Measurements from ENCODE around the gene FASLG. TPM values are rescaled to one million over a fixed set of nuclear protein-coding genes. Genes with fewer than 3 reads are reported as not detected.

The FASLG gene
- total and polyA plus RNA-seq, 4 donors, result 0.14 to 0.61 (median 0.30) TPM

DNA sequence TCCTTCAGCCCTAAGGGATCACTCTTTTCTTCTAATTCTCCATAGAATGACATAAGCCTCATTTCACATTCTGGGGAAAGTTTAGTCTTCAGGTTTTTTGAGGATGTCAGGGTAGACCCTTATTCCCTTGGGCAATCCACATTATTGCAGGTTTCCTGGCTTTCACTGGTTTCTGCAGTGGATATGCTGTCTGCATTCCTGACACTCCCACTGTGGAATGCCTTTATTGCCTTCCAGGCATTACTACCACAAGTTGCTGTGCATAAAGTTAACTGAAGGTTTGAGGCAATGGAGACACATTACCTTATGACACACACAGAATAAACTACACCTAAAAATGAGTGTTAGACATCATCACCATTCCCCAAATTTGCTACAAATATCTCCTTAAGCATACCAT lies 12.7 kb downstream of the FASLG start:
- Histone ChIP-seq H3K9me3 (ENCODE audit: control insufficient read depth in 4 of 4, low read length in 3 of 4) (no peaks in the 10 kb centered on the region), H3K4me3 (ENCODE audit: low read depth in 1 of 3, low read length in 3 of 3) (no peak overlapping the region), H3K4me1 (ENCODE audit: control insufficient read depth in 4 of 4, insufficient read depth in 4 of 4, low read length in 3 of 4) (no peaks in the 10 kb centered on the region), H3K27ac (ENCODE audit: low read depth in 1 of 2, low read length in 2 of 2) (no peak overlapping the region), H3K36me3 (ENCODE audit: control insufficient read depth in 4 of 4, insufficient read depth in 3 of 4, low read depth in 1 of 4, low read length in 3 of 4) (no peaks in the 10 kb centered on the region), H3K9ac (ENCODE audit: low read depth in 1 of 2, low read length in 2 of 2) (no peak overlapping the region), H3K27me3 (ENCODE audit: control insufficient read depth in 4 of 4, insufficient read depth in 4 of 4, low read length in 3 of 4) (no peaks in the 10 kb centered on the region)
- DNase-seq (ENCODE audit: low spot score), result no peak
- TF ChIP-seq NR2F2 (IDR thresholded peaks at IDR 0.05), result no peak
- no peak for TF ChIP-seq HNF4G (IDR thresholded peaks at IDR 0.05)
- TF ChIP-seq FOXA2 (IDR thresholded peaks at IDR 0.05), result no peak
- no peak for TF ChIP-seq ATF3 (IDR thresholded peaks at IDR 0.05)
- TF ChIP-seq RXRA (IDR thresholded peaks at IDR 0.05), result no peak

GRCh38 chr1:172672720-172673119 lies 13.8 kb downstream of the FASLG start:
- Histone ChIP-seq H3K27ac (ENCODE audit: low read depth in 1 of 2, low read length in 2 of 2) (no peak overlapping the region), H3K4me3 (ENCODE audit: low read depth in 1 of 3, low read length in 3 of 3) (no peak overlapping the region), H3K27me3 (ENCODE audit: control insufficient read depth in 4 of 4, insufficient read depth in 4 of 4, low read length in 3 of 4) (no peaks in the 10 kb centered on the region), H3K36me3 (ENCODE audit: control insufficient read depth in 4 of 4, insufficient read depth in 3 of 4, low read depth in 1 of 4, low read length in 3 of 4) (no peaks in the 10 kb centered on the region), H3K4me1 (ENCODE audit: control insufficient read depth in 4 of 4, insufficient read depth in 4 of 4, low read length in 3 of 4) (no peaks in the 10 kb centered on the region), H3K9ac (ENCODE audit: low read depth in 1 of 2, low read length in 2 of 2) (no peak overlapping the region), H3K9me3 (ENCODE audit: control insufficient read depth in 4 of 4, low read length in 3 of 4) (no peaks in the 10 kb centered on the region)
- no peak for DNase-seq (ENCODE audit: low spot score)
- 69% methylated on average over 2 of the region's 2 CpGs for WGBS
- no peak for TF ChIP-seq RAD21 (IDR thresholded peaks at IDR 0.05)
- TF ChIP-seq, protein P1, sequence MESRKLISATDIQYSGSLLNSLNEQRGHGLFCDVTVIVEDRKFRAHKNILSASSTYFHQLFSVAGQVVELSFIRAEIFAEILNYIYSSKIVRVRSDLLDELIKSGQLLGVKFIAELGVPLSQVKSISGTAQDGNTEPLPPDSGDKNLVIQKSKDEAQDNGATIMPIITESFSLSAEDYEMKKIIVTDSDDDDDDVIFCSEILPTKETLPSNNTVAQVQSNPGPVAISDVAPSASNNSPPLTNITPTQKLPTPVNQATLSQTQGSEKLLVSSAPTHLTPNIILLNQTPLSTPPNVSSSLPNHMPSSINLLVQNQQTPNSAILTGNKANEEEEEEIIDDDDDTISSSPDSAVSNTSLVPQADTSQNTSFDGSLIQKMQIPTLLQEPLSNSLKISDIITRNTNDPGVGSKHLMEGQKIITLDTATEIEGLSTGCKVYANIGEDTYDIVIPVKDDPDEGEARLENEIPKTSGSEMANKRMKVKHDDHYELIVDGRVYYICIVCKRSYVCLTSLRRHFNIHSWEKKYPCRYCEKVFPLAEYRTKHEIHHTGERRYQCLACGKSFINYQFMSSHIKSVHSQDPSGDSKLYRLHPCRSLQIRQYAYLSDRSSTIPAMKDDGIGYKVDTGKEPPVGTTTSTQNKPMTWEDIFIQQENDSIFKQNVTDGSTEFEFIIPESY (IDR thresholded peaks at IDR 0.05), result no peak
- TF ChIP-seq EGR1 (IDR thresholded peaks at IDR 0.05; ENCODE audit: low read depth in 2 of 2), result no peak
- TF ChIP-seq MAX (IDR thresholded peaks at IDR 0.05), result no peak
- TF ChIP-seq NR2F2 (IDR thresholded peaks at IDR 0.05), result no peak
- no peak for TF ChIP-seq YY1 (IDR thresholded peaks at IDR 0.05)
- no peak for TF ChIP-seq FOXA1 (IDR thresholded peaks at IDR 0.05)
- TF ChIP-seq SP1 (IDR thresholded peaks at IDR 0.05), result no peak
- no peak for TF ChIP-seq HNF4G (IDR thresholded peaks at IDR 0.05)
- no peak for TF ChIP-seq GABPA (IDR thresholded peaks at IDR 0.05 in 1 of 2, conservative IDR thresholded peaks at IDR 0.05 in 1 of 2)
- no peak for TF ChIP-seq JUND (IDR thresholded peaks at IDR 0.05)
- TF ChIP-seq, protein P2, sequence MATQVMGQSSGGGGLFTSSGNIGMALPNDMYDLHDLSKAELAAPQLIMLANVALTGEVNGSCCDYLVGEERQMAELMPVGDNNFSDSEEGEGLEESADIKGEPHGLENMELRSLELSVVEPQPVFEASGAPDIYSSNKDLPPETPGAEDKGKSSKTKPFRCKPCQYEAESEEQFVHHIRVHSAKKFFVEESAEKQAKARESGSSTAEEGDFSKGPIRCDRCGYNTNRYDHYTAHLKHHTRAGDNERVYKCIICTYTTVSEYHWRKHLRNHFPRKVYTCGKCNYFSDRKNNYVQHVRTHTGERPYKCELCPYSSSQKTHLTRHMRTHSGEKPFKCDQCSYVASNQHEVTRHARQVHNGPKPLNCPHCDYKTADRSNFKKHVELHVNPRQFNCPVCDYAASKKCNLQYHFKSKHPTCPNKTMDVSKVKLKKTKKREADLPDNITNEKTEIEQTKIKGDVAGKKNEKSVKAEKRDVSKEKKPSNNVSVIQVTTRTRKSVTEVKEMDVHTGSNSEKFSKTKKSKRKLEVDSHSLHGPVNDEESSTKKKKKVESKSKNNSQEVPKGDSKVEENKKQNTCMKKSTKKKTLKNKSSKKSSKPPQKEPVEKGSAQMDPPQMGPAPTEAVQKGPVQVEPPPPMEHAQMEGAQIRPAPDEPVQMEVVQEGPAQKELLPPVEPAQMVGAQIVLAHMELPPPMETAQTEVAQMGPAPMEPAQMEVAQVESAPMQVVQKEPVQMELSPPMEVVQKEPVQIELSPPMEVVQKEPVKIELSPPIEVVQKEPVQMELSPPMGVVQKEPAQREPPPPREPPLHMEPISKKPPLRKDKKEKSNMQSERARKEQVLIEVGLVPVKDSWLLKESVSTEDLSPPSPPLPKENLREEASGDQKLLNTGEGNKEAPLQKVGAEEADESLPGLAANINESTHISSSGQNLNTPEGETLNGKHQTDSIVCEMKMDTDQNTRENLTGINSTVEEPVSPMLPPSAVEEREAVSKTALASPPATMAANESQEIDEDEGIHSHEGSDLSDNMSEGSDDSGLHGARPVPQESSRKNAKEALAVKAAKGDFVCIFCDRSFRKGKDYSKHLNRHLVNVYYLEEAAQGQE (IDR thresholded peaks at IDR 0.05), result no peak
- no peak for TF ChIP-seq FOXA2 (IDR thresholded peaks at IDR 0.05)
- TF ChIP-seq ATF3 (IDR thresholded peaks at IDR 0.05), result no peak
- no peak for TF ChIP-seq RXRA (IDR thresholded peaks at IDR 0.05)
- TF ChIP-seq TAF1 (conservative IDR thresholded peaks at IDR 0.05), result no peak
- TF ChIP-seq CTCF (IDR thresholded peaks at IDR 0.05; ENCODE audit: low read depth, low read length, missing input control), result no peak
